K562 (cell line): Measurements from ENCODE around the gene RBMS1. TPM values are rescaled to one million over a fixed set of nuclear protein-coding genes. Genes with fewer than 3 reads are reported as not detected.

ENCODE experiments used
- ATAC-seq: fragments of 200-7000 bp; cut with Tn5 transposase; 3 replicates; pipeline ENCODE4 v1.9.1; 2020; ENCODE audit warnings: moderate library complexity
- BruUV-seq: library from RNA; stranded (reverse); fragments of 400-500 nt; replicated peaks from 2 replicates; lab custom pipeline; 2021; lab: Mats Ljungman, UMichigan
- CTCF ChIA-PET: fragments of 300-600 bp; formaldehyde crosslinking; extraction: SDS; loops from one replicate; lab custom pipeline; 2021; ENCODE audit warnings: low intra/inter-chr PET ratio; lab: Yijun Ruan, JAX
- POLR2A ChIA-PET: fragments of 300-600, 350-650 bp; sonication (Branson Sonifier 250); formaldehyde crosslinking; extraction: SDS; loops from one replicate; lab custom pipeline; 2021; ENCODE audit warnings: antibody characterized with exemption, inconsistent platforms; lab: Yijun Ruan, JAX
- DNase-seq, 4 experiments: peaks; one replicate each; pipeline versions ENCODE4 v3.0.0 to v3.0.0-alpha.2; 2011 to 2018; ENCODE audit warnings: low spot score in 3 of 4, mixed read lengths in 3 of 4; ENCODE audit errors: extremely low read depth in 1 of 4
- FAIRE-seq: peaks from 2 replicates; lab custom pipeline; 2011; peaks lifted over from hg19 to GRCh38; lab: Jason Lieb, UNC
- H2AFZ ChIP-seq: 2 replicates; pipeline ENCODE4 v1.6.0; 2011; ENCODE audit warnings: low read depth, low read length, control low read depth, inconsistent platforms
- H3K27ac ChIP-seq: fragments of 200-600 bp; 3 replicates; pipeline ENCODE4 v1.8.0; 2011; ENCODE audit warnings: low read depth, mild to moderate bottlenecking, control low read depth, inconsistent platforms, low read length, moderate library complexity, mixed read lengths; ENCODE audit errors: extremely low read depth
- H3K27me3 ChIP-seq, 2 experiments: fragments of 300-600 bp in 1 of 2; 2 replicates in 1 of 2; 3 replicates in 1 of 2; pipeline versions ENCODE4 v1.6.0 to v1.8.0; 2011; ENCODE audit warnings: inconsistent platforms in 2 of 2, low read length in 2 of 2, mild to moderate bottlenecking in 1 of 2, mixed read lengths in 1 of 2, moderate library complexity in 1 of 2; ENCODE audit not compliant: control insufficient read depth in 2 of 2, insufficient read depth in 2 of 2
- H3K36me3 ChIP-seq: fragments of 300-600 bp; 3 replicates; pipeline ENCODE4 v1.8.0; 2011; ENCODE audit warnings: mild to moderate bottlenecking, low read length, inconsistent platforms; ENCODE audit not compliant: control insufficient read depth, insufficient read depth
- H3K4me1 ChIP-seq, 2 experiments: fragments of 200-600 bp in 1 of 2; replicated peaks in 1 of 2; 2 replicates in 1 of 2; 3 replicates in 1 of 2; pipeline versions ENCODE4 v1.5.1 to v1.8.0; 2011; ENCODE audit warnings: inconsistent platforms in 2 of 2, low read length in 2 of 2, mild to moderate bottlenecking in 1 of 2, mixed read lengths in 1 of 2, moderate library complexity in 1 of 2; ENCODE audit not compliant: control insufficient read depth in 2 of 2, insufficient read depth in 2 of 2
- H3K4me2 ChIP-seq: 2 replicates; pipeline ENCODE4 v1.6.1; 2011; ENCODE audit warnings: low read length, control low read depth, inconsistent platforms, mixed read lengths; ENCODE audit not compliant: insufficient read depth
- H3K4me3 ChIP-seq: fragments of 200-600 bp; sonication (generic), shearing (Covaris generic); 2 replicates; pipeline ENCODE4 v1.5.1; 2016; ENCODE audit warnings: control low read depth, inconsistent platforms
- H3K79me2 ChIP-seq: fragments of 200-600 bp; 3 replicates; pipeline ENCODE4 v1.8.0; 2011; ENCODE audit warnings: low read length, inconsistent platforms; ENCODE audit not compliant: control insufficient read depth, insufficient read depth
- H3K9ac ChIP-seq, 2 experiments: 2 replicates each; pipeline versions ENCODE4 v1.6.0 to v1.6.1; 2011; ENCODE audit warnings: low read depth in 2 of 2, low read length in 2 of 2, control low read depth in 1 of 2, inconsistent platforms in 1 of 2, mild to moderate bottlenecking in 1 of 2, mixed read lengths in 1 of 2; ENCODE audit not compliant: insufficient read depth in 1 of 2
- H3K9me1 ChIP-seq: one replicate; pipeline ENCODE4 v1.6.0; 2011; ENCODE audit warnings: inconsistent platforms, mild to moderate bottlenecking, low read length, moderate library complexity; ENCODE audit not compliant: control insufficient read depth, insufficient read depth
- H3K9me3 ChIP-seq: replicated peaks from 2 replicates; pipeline ENCODE4 v1.5.1; 2011; ENCODE audit warnings: low read depth, low read length, inconsistent platforms; ENCODE audit not compliant: control insufficient read depth, insufficient read depth
- H4K20me1 ChIP-seq: replicated peaks from 2 replicates; pipeline ENCODE4 v1.6.1; 2011; ENCODE audit warnings: low read length, inconsistent platforms, mixed read lengths; ENCODE audit not compliant: control insufficient read depth, insufficient read depth
- IFI16 ChIP-seq: fragments of 250-450 bp; sonication (Bioruptor Pico); IDR thresholded peaks from 2 replicates; pipeline ENCODE4 v2.1.2; 2022; ENCODE audit warnings: mild to moderate bottlenecking, inconsistent platforms
- KLF6 ChIP-seq: fragments of 250-450 bp; sonication (Bioruptor Pico); IDR thresholded peaks from 2 replicates; pipeline ENCODE4 v1.4.0; 2020; ENCODE audit warnings: mild to moderate bottlenecking, moderate library complexity, borderline replicate concordance
- MTA2 ChIP-seq: fragments of 450-650 bp; IDR thresholded peaks from 2 replicates; pipeline ENCODE4 v1.6.1; 2016; ENCODE audit warnings: low read depth
- MYBL2 ChIP-seq, 2 experiments: fragments of 450-650 bp in 1 of 2; sonication (generic) in 1 of 2; formaldehyde crosslinking in 1 of 2; IDR thresholded peaks; 2 replicates each; pipeline versions ENCODE4 v1.6.1 to v1.8.1; 2017 to 2022; ENCODE audit warnings: borderline replicate concordance in 1 of 2, inconsistent platforms in 1 of 2, low read depth in 1 of 2, mild to moderate bottlenecking in 1 of 2, missing genetic modification reagents in 1 of 2, moderate library complexity in 1 of 2
- NR2C1 ChIP-seq, 2 experiments: fragments of 450-650 bp; IDR thresholded peaks; 2 replicates each; pipeline ENCODE4 v1.6.1; 2017; ENCODE audit warnings: mild to moderate bottlenecking in 2 of 2, antibody characterized with exemption in 1 of 2, inconsistent platforms in 1 of 2, missing compliant biosample characterization in 1 of 2, missing genetic modification characterization in 1 of 2
- POLR2AphosphoS5 ChIP-seq: IDR thresholded peaks from 2 replicates; pipeline ENCODE4 v1.6.1; 2011; ENCODE audit warnings: mild to moderate bottlenecking, low read depth, low read length, moderate library complexity; ENCODE audit not compliant: control insufficient read depth, insufficient read depth
- STAG1 ChIP-seq: sonication (generic); formaldehyde crosslinking; IDR thresholded peaks from 2 replicates; pipeline ENCODE4 v1.5.0; 2020; ENCODE audit warnings: missing genetic modification reagents, borderline replicate concordance
- TCF7L2 ChIP-seq: fragments of 150-350 bp; IDR thresholded peaks from 2 replicates; pipeline ENCODE4 v1.6.1; 2016; ENCODE audit warnings: low read depth, mild to moderate bottlenecking, low read length, moderate library complexity
- U2AF2 ChIP-seq: fragments of 200-400 bp; formaldehyde crosslinking; optimal IDR thresholded peaks from 2 replicates; pipeline ENCODE3; 2017; ENCODE audit warnings: low read depth, mild to moderate bottlenecking, low read length
- XRCC3 ChIP-seq: fragments of 450-650 bp; IDR thresholded peaks from 2 replicates; pipeline ENCODE4 v1.6.1; 2017; ENCODE audit warnings: mild to moderate bottlenecking, moderate library complexity
- ZBTB17 ChIP-seq: fragments of 450-650 bp; formaldehyde crosslinking; IDR thresholded peaks from 2 replicates; pipeline ENCODE4 v1.4.0; 2020; ENCODE audit warnings: mild to moderate bottlenecking
- ZNF444 ChIP-seq: fragments of 250-450 bp; sonication (Bioruptor Pico); IDR thresholded peaks from 2 replicates; pipeline ENCODE4 v1.4.0; 2020; ENCODE audit warnings: mild to moderate bottlenecking, moderate library complexity
- ZNF586 ChIP-seq: fragments of 450-650 bp; formaldehyde crosslinking; conservative IDR thresholded peaks from 2 replicates; pipeline ENCODE4 v1.4.0; 2020; ENCODE audit warnings: mild to moderate bottlenecking, moderate library complexity
- WGBS: fragments of 100-300 bp; shearing (Covaris generic); methylation state at CpG from one replicate; pipeline ENCODE4 v1.1.6; 2016; ENCODE audit warnings: low coverage, mixed read lengths; ENCODE audit not compliant: insufficient coverage; ENCODE audit errors: missing lambda C conversion rate; 5-methylcytosine and 5-hydroxymethylcytosine counted together
- in situ Hi-C: fragments of 300-500 bp; cut with MboI; formaldehyde crosslinking; loops from 4 replicates; pipeline ENCODE4 v1.15.0; 2018; ENCODE audit warnings: inconsistent platforms, mixed read lengths
- intact Hi-C: fragments of 100-400 bp; cut with micrococcal nuclease; formaldehyde crosslinking; loops from 2 replicates; pipeline ENCODE4 v1.14.2; 2022
- polyA plus RNA-seq, 8 experiments: library from polyadenylated mRNA; depleted of rRNA in 4 of 8; stranded (reverse) in 5 of 8; unstranded in 3 of 8; fragments of >200 nt; fragmentation: Nextera tagmentation in 2 of 8; fragmentation: Illumina TruSeq in 1 of 8; extraction: Ambion mirVana in 2 of 8; extraction: Trizol in 1 of 8; gene quantifications; 2 replicates each; pipeline versions ENCODE4 v1.2.1 to v1.2.3, GENCODE V29; 2011 to 2014; ENCODE audit warnings: inconsistent platforms in 1 of 8, missing spikeins in 1 of 8
- total RNA-seq, 7 experiments: library from RNA; depleted of rRNA in 6 of 7; stranded (reverse); fragments of >200 nt in 6 of 7; fragmentation: Illumina TruSeq in 2 of 7; extraction: Trizol in 2 of 7; gene quantifications; 2 replicates each; pipeline versions ENCODE4 v1.2.1 to v1.2.3, GENCODE V29; 2011 to 2021; ENCODE audit warnings: low replicate concordance in 1 of 7
- TF ChIP-seq, protein P1 (sequence below): fragments of 450-650 bp; formaldehyde crosslinking; IDR thresholded peaks from 2 replicates; pipeline ENCODE4 v1.4.0; 2022; ENCODE audit warnings: mild to moderate bottlenecking, moderate library complexity
- TF ChIP-seq, protein P2 (sequence below): fragments of 250-450 bp; sonication (Bioruptor Pico); IDR thresholded peaks from 2 replicates; pipeline ENCODE4 v1.4.0; 2020; ENCODE audit warnings: mild to moderate bottlenecking, moderate library complexity
- TF ChIP-seq, protein P3 (sequence below): fragments of 450-650 bp; IDR thresholded peaks from 2 replicates; pipeline ENCODE4 v1.6.1; 2017; ENCODE audit warnings: antibody characterized with exemption, mild to moderate bottlenecking
- TF ChIP-seq, protein P4 (sequence below): fragments of 250-450 bp; sonication (Bioruptor Pico); IDR thresholded peaks from 2 replicates; pipeline ENCODE4 v1.8.0; 2021; ENCODE audit warnings: moderate library complexity, mild to moderate bottlenecking, inconsistent platforms

Gene RBMS1
- total and polyA plus RNA-seq, 9 of the 15 experiments (the other 6 are each of a cell fraction or from before 2014, with no cell fraction given): 0.04 to 0.31 (median 0.09) TPM; not detected in 6

DNA sequence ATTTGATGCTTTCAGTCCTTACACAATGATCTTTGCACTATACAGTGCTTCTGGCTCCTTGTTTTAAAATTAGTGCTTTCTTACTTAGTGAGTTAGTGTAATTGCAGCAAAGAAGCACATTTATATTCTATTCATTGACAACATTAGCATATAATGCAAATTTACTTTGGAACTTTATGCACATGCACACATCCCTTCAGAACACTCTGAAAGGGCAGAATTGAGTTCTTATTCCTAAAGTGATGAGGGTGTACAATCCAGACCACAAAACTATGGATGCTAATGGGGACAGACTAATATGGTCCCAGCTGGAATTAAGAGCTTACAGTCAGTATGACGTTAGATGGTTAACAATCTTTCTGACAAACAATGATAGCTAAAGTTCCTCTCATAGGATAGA is 127.1 kb downstream of the RBMS1 start:
- Histone ChIP-seq H3K27ac (no peak overlapping the region), H3K4me2 (no peak overlapping the region), H3K9me3 (no peaks in the 10 kb centered on the region), H3K27me3 (no peaks in the 10 kb centered on the region), H3K4me3 (no peak overlapping the region), H3K9me1 (no peaks in the 10 kb centered on the region), H3K36me3 (no peaks in the 10 kb centered on the region), H3K9ac (no peak overlapping the region), H3K4me1 (no peaks in the 10 kb centered on the region), H2AFZ (no peak overlapping the region), H3K79me2 (no peaks in the 10 kb centered on the region), H4K20me1 (no peaks in the 10 kb centered on the region)
- no TSS peak for BruUV-seq
- DNase-seq: no peak
- in situ Hi-C loops (no loop called here), intact Hi-C loops (no loop called here)
- ChIA-PET POLR2A (no interaction called here), CTCF (no interaction called here)
- FAIRE-seq: no peak
- ATAC-seq: no peak
- 0% methylated on average over 1 of the region's 1 CpG for WGBS
- TF ChIP-seq KLF6 (CRISPR knock-in tag) (no peak), ZNF586 (CRISPR knock-in tag) (no peak), U2AF2 (no peak), MTA2 (no peak), STAG1 (CRISPR knock-in tag) (no peak), ZBTB17 (CRISPR knock-in tag) (no peak), NR2C1 (IDR thresholded peaks at IDR 0.05) (no peak), NR2C1 (tag; IDR thresholded peaks at IDR 0.05) (no peak), ZNF444 (no peak), POLR2AphosphoS5 (no peak), MYBL2 (IDR thresholded peaks at IDR 0.05; ENCODE audit: low read depth) (no peak), MYBL2 (CRISPR knock-in tag; IDR thresholded peaks at IDR 0.05; ENCODE audit: borderline replicate concordance) (no peak), XRCC3 (no peak), TCF7L2 (no peak), IFI16 (CRISPR knock-in tag) (no peak)
- TF ChIP-seq, protein P1, sequence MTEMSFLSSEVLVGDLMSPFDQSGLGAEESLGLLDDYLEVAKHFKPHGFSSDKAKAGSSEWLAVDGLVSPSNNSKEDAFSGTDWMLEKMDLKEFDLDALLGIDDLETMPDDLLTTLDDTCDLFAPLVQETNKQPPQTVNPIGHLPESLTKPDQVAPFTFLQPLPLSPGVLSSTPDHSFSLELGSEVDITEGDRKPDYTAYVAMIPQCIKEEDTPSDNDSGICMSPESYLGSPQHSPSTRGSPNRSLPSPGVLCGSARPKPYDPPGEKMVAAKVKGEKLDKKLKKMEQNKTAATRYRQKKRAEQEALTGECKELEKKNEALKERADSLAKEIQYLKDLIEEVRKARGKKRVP: no peak
- TF ChIP-seq, protein P2, sequence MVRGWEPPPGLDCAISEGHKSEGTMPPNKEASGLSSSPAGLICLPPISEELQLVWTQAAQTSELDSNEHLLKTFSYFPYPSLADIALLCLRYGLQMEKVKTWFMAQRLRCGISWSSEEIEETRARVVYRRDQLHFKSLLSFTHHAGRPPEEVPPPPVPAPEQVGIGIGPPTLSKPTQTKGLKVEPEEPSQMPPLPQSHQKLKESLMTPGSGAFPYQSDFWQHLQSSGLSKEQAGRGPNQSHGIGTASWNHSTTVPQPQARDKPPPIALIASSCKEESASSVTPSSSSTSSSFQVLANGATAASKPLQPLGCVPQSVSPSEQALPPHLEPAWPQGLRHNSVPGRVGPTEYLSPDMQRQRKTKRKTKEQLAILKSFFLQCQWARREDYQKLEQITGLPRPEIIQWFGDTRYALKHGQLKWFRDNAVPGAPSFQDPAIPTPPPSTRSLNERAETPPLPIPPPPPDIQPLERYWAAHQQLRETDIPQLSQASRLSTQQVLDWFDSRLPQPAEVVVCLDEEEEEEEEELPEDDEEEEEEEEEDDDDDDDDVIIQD (CRISPR knock-in tag): no peak
- TF ChIP-seq, protein P3, sequence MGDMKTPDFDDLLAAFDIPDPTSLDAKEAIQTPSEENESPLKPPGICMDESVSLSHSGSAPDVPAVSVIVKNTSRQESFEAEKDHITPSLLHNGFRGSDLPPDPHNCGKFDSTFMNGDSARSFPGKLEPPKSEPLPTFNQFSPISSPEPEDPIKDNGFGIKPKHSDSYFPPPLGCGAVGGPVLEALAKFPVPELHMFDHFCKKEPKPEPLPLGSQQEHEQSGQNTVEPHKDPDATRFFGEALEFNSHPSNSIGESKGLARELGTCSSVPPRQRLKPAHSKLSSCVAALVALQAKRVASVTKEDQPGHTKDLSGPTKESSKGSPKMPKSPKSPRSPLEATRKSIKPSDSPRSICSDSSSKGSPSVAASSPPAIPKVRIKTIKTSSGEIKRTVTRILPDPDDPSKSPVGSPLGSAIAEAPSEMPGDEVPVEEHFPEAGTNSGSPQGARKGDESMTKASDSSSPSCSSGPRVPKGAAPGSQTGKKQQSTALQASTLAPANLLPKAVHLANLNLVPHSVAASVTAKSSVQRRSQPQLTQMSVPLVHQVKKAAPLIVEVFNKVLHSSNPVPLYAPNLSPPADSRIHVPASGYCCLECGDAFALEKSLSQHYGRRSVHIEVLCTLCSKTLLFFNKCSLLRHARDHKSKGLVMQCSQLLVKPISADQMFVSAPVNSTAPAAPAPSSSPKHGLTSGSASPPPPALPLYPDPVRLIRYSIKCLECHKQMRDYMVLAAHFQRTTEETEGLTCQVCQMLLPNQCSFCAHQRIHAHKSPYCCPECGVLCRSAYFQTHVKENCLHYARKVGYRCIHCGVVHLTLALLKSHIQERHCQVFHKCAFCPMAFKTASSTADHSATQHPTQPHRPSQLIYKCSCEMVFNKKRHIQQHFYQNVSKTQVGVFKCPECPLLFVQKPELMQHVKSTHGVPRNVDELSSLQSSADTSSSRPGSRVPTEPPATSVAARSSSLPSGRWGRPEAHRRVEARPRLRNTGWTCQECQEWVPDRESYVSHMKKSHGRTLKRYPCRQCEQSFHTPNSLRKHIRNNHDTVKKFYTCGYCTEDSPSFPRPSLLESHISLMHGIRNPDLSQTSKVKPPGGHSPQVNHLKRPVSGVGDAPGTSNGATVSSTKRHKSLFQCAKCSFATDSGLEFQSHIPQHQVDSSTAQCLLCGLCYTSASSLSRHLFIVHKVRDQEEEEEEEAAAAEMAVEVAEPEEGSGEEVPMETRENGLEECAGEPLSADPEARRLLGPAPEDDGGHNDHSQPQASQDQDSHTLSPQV: no peak
- TF ChIP-seq, protein P4, sequence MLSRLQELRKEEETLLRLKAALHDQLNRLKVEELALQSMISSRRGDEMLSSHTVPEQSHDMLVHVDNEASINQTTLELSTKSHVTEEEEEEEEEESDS: no peak
